HG03565 (cell line): Measurements from ENCODE around the gene VAMP8.
A peak's percentile ranks its signal among the peaks of the same experiment; 100 is the strongest.
"Not testable (repeated sequence)": the region's sequence is repeated elsewhere in the genome, so short reads cannot be mapped to it uniquely, and the experiment has no call there.

Source experiments
- ATAC-seq: cut with Tn5 transposase; IDR thresholded peaks from one replicate; pipeline ENCODE4 v1.9.1; 2021; ENCODE audit warnings: mild to moderate bottlenecking, moderate library complexity; ENCODE audit not compliant: unreplicated experiment

The VAMP8 gene

DNA sequence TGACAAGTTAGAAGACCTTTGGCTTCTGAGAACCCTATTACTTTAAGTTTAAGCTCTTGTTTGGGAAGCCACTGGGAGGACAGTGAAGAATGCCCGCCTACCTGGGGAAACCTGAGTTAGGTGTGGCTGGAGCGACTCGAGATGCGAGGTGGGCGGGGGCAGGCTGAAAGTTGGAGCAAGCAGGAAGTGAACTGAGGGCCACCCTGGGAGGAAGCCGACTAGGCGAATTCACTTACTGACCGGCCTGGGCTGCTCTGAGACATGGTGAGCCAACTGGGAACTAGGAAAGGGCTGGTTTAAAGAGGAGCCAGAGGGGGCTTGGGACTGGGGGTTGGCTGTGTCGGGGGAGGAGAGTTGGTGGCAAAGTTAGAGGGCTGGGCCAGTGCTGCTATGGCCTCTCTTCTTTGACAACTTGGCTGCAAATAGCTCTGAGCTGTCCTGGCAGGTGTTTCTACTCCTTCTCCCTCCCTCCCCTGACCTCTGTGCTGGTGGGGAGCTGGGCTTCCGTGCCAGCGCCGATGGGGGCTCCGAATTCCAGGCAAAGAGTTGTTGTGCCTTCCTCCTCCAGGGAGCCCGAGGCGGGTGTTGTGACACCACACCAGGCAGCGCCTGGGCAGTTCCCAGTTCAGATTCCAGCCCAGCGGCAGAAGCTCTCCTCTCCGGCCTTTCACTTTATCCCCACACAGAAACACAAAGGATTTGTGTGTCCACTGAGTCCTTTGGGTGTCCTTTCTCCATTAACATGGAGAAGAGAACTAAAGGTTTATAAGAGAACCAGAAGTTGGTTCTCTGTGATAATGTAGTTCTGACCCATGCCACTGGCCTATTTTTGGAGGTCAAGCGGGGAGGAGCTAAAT is at the start of gene VAMP8:
Gene VAMP8, plus strand, starts transcription at position 201 of the 857 bp plus-strand sequence. Its CDS starts 61 bp downstream, at position 262.
- no peak for ATAC-seq

DNA sequence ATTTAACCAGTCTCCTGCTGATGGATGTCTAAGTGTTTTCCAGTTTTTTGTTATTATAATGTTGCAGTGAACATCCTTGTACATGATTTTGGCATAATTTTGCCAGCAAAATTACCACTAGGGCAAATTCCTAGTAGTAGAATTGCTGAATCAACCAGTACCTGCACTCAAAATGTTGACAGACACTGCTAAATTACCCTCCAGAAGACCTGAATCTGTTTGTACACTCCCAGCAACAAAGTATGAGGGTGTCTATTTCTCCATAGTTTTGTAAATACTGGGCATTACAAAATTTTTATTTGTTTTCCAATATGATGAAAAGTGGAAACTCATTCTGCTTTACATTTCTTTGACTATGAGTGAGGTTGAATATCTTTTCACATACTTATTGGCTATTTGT is 49.6 kb upstream of the VAMP8 start:
- no peak for ATAC-seq

DNA sequence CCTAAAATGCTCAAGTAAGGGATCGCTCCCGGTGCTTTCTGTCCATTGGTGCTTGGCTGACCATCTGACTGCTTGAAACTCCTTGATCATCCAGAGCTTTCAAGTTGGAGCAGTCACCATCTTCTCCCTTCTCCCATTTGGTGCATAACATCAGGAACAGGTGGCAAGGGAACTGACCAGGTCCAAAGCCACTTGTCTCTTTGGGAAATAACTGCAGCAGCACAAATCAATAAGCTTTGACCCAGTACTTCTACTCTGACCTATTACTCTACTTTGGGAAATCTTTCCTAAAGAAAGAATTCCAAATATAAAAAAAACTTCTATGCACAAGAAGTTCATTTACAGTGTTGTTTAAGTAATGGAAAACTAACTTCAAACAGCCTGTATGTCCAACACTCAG is 49.0 kb upstream of the VAMP8 start:
- ATAC-seq: no peak

DNA sequence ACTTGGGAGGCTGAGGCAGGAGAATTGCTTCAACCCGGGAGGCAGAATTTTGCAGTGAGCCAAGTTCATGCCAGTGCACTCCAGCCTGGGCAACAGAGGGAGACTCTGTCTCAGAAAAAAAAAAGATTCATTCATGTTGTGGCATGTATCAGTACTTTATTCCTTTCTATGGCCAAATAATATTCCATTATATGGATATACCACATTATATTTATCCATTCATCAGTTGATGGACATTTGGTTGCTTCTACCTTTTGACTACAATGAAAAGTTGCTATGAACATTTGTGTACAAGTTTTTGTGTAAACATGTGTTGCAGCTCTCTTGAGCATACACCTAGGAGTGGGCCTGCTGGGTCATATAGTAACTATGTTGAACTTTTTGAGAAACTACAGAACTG is 47.6 kb upstream of the VAMP8 start:
- no peak for ATAC-seq

DNA sequence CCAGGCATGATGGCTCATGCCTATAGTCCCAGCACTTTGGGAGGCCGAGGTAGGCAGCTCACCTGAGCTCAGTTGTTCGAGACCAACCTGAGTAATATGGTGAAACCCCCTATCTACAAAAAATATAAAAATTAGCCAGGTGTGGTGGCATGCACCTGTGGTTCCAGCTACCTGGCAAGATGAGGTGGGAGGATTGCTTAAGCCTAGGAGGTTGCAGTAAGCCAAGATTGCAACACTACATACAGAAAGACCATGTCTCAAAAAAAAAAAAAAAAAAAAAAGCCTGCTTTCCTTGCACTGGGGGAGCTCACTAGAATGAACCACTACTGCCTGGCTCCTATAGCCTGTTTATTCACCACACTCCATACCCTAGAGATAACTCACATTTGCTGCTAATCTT is 45.8 kb upstream of the VAMP8 start:
- ATAC-seq: no peak

DNA sequence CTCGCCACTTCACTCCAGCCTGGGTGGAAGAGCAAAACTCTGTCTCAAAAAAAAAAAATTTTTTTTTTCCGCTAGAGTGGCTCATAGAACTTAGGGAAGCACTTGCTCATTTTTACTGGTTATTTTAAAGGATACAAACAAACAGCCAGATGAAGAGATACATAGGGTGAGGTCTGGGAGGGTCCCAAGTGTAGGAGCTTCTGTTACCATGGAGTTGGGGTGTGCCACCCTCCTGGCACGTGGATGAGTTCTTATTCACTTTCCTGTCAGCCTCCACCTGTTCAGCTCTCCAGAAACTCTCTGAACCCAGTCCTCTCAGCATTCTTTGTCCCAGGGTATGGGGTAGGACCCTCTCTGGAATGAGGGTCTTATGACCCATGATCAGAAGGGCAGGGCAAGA is 43.3 kb upstream of the VAMP8 start:
- ATAC-seq: no peak

DNA sequence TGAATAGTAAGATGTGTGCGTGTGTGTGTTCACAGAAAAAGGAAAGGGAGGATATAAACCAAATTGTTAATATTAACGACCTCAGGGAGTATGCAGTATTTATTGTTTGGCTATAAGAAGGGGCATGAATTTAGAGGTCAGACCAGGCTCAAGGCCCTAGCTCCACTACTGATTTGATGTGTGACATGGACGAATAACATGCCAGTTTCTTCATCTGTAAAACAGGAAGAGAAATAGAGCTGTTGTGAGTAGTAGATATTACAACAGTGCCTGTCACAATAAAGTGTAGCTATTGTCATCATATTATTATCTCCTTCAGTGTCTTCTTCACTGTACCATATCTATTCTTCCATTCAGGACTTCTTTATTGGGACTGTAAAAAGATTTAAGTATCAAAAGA is 42.5 kb upstream of the VAMP8 start:
- ATAC-seq: no peak

DNA sequence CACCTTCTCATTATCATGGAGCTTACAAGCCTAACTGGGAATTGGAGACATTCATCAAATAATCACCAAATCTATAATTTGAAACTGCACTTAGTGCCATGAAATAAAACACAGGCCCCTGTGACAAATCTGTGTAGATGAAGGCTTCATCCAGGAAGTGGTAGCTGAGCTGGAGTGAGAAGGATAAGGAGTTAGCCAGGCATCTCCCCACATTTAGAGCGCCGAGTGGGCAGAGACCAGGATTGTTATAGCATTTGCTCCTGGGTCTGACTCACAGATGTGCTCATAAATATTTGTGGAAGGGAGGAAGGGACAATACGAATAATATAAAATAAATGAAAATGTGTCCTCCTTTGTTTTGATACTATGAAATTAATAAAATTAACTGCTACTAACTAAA is 40.9 kb upstream of the VAMP8 start:
- ATAC-seq: no peak

DNA sequence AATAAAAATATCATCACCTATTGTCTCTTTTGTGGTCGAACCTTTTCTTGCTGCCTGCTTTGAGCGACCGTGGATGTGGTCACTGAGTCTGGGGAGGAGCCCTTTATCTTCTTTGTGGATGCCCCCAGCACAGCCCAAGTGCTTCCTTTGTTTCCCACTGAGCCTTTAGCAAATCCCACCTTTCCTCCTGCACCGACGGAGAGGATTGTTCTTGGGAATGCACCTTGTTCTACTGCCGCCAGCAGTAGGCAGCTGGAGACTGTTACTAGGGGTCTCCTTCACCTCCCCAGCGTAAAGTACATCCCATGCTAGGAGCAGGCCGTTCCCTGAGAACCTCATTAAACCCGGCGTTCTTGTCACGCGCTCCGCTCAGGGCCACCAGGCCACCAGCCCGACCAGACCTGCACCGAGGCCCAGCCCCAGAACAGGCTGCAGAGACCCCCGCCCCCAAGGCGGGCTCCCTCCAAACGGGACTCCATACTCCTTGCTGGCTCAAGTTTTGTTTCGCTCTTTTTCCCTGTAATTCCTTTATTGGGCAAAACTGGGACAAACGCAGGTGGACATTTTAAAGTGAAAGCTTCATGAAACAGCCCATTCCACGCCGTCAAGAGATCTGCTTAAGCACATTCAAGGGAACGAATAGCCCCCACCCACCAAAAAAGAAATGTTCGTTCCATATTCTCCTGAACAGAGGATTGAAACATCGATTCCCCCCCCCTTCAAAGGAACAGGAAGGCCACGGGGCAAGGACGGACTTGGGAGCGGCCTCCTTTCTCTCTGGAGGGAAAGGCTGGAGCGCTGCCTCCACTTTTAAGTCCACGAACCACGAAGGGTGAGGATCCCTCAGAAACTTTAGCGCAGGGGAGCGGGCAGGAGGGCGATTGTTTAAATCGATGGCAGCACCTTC is 39.5 kb upstream of the VAMP8 start:
- no peak for ATAC-seq

DNA sequence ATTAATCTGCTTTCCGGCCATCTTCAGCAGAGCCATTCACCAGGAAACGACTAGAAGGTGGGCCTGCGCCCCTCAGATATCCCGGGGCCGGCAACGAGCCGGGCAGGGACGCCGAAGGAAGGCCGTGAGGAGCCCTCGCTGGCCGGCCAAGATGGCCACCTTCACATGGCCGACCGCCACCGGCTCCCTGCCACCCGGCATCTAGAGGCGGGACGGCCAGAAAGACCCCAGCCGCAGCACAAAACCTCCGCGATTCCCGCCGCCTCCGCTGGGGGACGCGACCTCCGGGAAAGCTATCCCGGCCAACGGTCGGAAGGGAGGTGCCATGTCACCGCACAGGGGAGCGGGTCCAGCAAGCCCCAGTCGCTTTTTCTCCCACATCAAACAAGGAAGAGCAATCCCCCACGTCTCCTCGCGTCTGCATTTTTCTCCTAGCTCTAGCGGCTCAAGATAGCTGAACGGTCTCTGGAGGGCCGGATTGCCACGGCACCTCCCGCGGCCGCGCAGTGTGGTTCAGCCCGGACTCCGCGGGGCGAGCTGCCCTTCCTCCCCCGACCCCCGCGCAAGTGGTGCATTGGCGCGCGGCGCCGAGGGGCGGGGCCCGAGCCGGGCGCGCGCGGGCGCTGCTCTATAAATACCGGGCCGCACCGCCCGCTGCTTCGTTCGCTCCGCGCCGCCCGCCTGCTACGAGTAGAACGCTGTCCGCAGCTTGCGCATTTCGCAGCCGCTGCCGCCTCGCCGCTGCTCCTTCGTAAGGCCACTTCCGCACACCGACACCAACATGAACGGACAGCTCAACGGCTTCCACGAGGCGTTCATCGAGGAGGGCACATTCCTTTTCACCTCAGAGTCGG is 38.7 kb upstream of the VAMP8 start, which contains the start of gene MAT2A:
Gene MAT2A, plus strand, starts transcription at position 662 of the 854 bp plus-strand sequence. Its CDS starts 120 bp downstream, at position 782.
- peak; percentile 54 for ATAC-seq

DNA sequence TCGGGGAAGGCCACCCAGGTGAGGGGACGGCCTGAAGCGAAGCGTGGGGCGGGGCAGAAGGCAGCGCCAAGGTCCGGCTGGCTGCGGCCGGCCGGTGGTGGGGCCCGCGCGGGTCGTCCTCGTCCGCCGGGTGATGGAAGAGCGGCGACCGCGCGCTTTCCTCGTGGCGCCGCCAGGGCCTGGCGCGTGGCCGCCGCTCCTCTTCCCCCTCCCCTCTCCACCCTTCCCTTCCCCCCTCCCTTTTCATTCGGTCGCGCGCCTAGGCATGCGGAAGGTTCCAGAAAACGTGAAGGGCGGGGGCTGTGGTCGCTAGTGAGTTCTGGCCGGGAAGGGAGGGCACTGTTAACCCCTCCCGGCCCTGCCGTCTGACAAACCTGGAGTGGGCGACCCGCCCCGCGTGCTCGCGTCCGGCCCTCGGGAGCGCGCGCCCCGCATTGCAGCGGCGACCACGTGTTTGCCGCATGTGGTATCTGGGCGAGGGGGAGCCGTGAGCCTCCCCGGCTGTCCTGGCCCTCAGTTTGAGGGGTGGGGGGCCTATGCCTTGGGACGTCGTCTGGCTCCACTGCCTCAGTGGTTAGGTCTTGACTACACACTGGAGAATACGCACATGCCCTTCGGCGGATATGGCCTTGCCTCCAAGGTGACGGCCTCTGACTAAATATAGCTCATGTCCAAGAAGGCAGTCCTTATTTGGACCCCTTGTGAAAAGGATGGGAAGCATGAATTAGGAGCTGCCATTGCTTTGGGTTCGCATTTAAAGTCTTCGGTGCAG is 37.8 kb upstream of the VAMP8 start:
- peak; percentile 21 for ATAC-seq

DNA sequence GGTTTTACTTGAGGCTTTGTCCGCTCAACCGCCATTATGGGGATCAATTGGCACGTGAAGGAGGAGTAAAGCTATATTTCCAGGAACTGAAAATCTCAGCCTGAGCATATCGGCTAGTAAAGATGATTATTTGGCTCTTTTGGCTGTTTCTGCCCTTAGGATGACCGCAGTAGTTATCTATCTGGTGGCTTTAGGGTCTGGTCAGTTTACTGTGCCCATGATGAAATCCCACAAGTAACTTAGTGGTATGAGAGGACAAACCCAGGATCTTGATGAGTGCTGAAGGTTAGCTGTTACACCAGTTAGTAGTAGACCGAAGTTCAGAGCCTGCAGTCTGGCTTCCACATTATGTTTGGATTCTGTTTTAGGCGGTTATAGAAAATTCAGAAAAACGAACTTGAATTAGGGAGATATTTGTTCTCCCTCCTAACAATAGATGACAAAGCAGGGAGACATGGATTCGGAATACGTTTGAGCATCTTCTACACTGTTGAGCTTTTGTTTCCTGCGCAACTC is 37.2 kb upstream of the VAMP8 start:
- ATAC-seq: no peak

DNA sequence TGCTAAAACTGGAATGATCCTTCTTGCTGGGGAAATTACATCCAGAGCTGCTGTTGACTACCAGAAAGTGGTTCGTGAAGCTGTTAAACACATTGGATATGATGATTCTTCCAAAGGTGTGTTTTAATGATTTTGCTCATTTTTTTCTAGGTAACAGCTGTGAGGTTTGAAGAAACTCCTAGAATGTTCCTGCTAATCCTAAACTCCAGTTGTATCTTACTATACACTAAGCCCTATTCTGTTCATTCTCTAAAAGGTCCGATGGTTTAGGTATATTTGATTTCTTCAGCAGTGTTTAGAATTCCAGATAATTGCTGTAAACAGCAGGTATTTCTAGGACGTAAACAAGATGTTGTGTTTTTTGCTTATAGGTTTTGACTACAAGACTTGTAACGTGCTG is 36.1 kb upstream of the VAMP8 start:
- no peak for ATAC-seq

DNA sequence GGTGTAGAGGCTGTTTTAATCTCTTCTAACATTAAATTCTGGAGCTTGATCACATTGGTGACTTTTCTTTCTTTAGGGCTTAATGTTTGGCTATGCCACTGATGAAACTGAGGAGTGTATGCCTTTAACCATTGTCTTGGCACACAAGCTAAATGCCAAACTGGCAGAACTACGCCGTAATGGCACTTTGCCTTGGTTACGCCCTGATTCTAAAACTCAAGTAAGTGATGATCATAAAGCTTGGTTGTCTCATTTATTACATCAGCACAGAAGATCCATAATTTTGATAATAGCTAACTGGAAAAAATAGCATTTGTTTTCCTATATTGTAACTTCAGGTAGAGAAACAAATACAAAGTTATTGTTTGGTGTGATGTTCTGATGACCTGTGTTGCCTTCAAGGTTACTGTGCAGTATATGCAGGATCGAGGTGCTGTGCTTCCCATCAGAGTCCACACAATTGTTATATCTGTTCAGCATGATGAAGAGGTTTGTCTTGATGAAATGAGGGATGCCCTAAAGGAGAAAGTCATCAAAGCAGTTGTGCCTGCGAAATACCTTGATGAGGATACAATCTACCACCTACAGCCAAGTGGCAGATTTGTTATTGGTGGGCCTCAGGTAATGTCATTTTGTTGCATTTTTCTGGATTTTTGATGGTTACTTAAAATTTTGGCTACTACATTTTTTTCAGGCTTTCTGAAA is 35.5 kb upstream of the VAMP8 start:
- ATAC-seq: no peak

DNA sequence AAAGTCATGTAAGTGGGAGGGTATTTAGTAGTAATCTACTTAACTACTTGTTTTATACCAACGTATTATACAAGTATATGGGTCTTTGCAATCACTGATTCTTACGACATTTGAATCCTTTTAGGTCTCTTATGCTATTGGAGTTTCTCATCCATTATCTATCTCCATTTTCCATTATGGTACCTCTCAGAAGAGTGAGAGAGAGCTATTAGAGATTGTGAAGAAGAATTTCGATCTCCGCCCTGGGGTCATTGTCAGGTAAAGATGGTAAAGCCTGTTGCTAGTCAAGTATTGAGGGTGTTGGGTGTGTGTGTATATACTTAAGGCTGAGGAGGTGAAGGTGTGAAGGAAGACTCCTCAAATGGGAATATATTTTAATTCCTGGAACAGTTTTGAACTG is 34.6 kb upstream of the VAMP8 start:
- ATAC-seq: no peak

DNA sequence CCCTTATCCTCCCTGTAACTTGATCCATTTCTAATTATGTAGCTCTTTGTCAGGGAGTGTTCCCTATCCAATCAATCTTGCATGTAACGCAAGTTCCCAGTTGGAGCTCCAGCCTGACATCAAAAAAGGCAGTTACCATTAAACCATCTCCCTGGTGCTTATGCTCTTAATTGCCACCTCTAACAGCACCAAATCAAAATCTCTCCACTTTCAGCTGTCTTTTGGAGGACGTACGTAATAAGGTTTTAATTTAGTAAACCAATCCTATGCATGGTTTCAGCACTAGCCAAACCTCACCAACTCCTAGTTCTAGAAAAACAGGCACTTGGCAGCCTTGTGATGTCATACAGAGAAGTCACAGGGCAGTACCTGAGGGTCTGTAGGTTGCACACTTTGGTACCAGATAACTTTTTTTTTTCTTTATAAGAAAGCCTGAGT is 33.1 kb upstream of the VAMP8 start:
- ATAC-seq: not testable (repeated sequence)

DNA sequence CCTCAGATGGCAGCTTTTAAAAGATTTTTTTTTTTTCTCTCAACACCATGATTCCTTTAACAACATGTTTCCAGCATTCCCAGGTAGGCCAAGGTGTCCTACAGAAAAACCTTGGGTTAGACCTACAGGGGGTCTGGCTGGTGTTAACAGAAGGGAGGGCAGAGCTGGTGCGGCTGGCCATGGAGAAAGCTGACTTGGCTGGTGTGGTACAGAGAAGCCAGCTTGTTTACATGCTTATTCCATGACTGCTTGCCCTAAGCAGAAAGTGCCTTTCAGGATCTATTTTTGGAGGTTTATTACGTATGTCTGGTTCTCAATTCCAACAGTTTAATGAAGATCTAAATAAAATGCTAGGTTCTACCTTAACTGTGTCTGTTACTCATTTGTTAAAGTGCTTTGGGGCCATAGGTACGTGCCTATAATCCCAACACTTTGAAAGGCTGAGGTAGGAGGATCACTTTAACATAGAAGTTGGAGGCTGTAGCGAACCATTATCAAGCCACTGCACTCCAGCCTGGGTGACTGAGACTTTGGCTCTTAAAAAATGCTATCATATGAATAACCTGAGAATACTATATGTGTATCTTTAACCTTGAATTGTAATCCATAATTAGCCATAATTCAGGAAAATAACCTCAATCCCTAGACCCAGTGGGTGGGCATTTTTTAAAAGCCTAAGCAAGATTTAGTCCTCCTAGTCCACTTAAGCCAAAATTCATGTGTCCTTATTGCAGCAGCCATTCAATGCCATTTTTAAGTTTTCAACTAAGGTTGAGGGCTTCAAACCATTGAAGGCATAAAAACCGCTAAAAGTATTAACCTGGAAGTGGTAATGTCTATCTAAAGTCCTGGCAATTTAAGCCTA is 32.2 kb upstream of the VAMP8 start:
- ATAC-seq: not testable (repeated sequence)

DNA sequence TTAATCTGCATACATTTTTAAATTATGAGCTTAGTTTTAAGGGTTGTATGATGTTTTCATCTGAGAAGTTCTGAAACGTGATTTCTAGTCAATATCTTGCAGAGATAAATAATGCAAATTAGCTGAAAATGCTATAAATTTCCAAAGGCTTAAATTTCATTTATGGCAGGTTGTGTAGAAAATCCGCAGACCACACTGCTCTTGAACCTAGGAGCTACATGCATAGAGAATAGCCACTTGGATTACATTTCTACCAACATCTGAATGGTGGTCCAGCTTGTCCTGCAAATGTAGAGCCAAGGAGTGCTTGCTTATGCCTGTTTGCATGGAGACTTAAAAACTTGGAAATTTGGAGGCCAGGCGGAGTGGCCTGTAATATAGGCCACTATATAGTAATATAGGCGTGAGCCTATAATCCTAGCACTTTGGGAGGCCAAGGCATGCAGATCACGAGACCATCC is 31.6 kb upstream of the VAMP8 start:
- no peak for ATAC-seq
